Activated B cell treated with CpG ODN at 0.5 μM for 24 hours (primary cell): ENCODE measurements around the gene CYP27A1. TPM values are rescaled to one million over a fixed set of nuclear protein-coding genes. Genes with fewer than 3 reads are reported as not detected.
"Not testable (repeated sequence)": the region's sequence is repeated elsewhere in the genome, so short reads cannot be mapped to it uniquely, and the experiment has no call there.

Source experiments
- ATAC-seq: fragments of 200-7000 bp; cut with Tn5 transposase; one replicate; pipeline ENCODE4 v1.10.0; 2021; ENCODE audit warnings: low read depth, mild to moderate bottlenecking, moderate library complexity
- CTCF ChIA-PET: fragments of 350-600 bp; sonication (Branson Sonifier 250); formaldehyde crosslinking; loops from one replicate; lab custom pipeline; 2021; ENCODE audit warnings: antibody characterized with exemption; lab: Charles Lee
- POLR2A ChIA-PET: fragments of 350-600 bp; sonication (Branson Sonifier 250); formaldehyde crosslinking; loops from one replicate; lab custom pipeline; 2021; ENCODE audit warnings: antibody characterized with exemption; lab: Charles Lee
- DNase-seq: peaks from one replicate; pipeline ENCODE4 v3.0.0; 2022
- H3K27ac Mint-ChIP-seq: one replicate; pipeline ENCODE4 v1.8.0; 2020; ENCODE audit warnings: mixed read lengths
- H3K27me3 Mint-ChIP-seq: one replicate; pipeline ENCODE4 v1.8.0; 2021; ENCODE audit warnings: mixed read lengths
- H3K36me3 Mint-ChIP-seq: one replicate; pipeline ENCODE4 v1.8.0; 2021; ENCODE audit warnings: low read depth, mixed read lengths
- H3K4me1 Mint-ChIP-seq: one replicate; pipeline ENCODE4 v1.8.0; 2021; ENCODE audit warnings: mixed read lengths
- H3K4me3 Mint-ChIP-seq: one replicate; pipeline ENCODE4 v1.8.0; 2020; ENCODE audit warnings: mild to moderate bottlenecking, mixed read lengths
- H3K9me3 Mint-ChIP-seq: one replicate; pipeline ENCODE4 v1.8.0; 2020; ENCODE audit warnings: mixed read lengths
- intact Hi-C: fragments of 100-400 bp; cut with micrococcal nuclease; formaldehyde crosslinking; loops from one replicate; pipeline ENCODE4 v1.15.1; 2024
- total RNA-seq: library from RNA; stranded (reverse); gene quantifications from 2 replicates; pipeline ENCODE4 v1.2.3, GENCODE V29; 2022
- TF ChIP-seq, protein P1 (sequence below): fragments of 200-600 bp; IDR thresholded peaks from one replicate; pipeline ENCODE4 v1.8.0; 2022; ENCODE audit warnings: antibody characterized with exemption, mild to moderate bottlenecking

CYP27A1 gene
- total RNA-seq, 1 donor from 2014 or later, result 0.55 TPM

DNA sequence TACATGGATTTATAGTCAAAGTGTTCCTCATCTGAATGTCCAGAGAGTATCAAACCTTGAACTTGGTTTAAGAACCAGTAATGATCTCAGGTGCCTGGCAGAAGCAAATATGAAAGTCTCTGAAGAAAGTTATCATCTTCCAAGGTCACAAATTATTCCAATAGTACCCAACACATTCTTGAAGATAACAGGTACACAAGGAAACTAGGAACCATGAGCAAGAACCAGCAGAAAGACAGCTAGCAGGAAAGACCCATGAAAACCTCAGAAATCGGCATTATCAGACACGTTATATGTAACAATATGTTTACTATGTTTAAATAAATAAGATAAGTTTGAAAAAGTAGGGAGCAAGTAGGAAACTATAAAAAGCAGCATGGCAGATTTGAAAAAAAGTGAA, 55.5 kb downstream of the CYP27A1 start:
- intact Hi-C loops, result no loop called here
- CTCF ChIA-PET, result no interaction called here
- no peak for DNase-seq
- POLR2A ChIA-PET, result no interaction called here
- Mint-ChIP-seq H3K9me3 (peaks cover 12% of the 10 kb centered on the region), H3K4me3 (no peak overlapping the region), H3K27me3 (peaks cover 43% of the 10 kb centered on the region), H3K4me1 (no peaks in the 10 kb centered on the region), H3K36me3 (no peaks in the 10 kb centered on the region), H3K27ac (no peak overlapping the region)
- no peak for ATAC-seq
- TF ChIP-seq, protein P1, sequence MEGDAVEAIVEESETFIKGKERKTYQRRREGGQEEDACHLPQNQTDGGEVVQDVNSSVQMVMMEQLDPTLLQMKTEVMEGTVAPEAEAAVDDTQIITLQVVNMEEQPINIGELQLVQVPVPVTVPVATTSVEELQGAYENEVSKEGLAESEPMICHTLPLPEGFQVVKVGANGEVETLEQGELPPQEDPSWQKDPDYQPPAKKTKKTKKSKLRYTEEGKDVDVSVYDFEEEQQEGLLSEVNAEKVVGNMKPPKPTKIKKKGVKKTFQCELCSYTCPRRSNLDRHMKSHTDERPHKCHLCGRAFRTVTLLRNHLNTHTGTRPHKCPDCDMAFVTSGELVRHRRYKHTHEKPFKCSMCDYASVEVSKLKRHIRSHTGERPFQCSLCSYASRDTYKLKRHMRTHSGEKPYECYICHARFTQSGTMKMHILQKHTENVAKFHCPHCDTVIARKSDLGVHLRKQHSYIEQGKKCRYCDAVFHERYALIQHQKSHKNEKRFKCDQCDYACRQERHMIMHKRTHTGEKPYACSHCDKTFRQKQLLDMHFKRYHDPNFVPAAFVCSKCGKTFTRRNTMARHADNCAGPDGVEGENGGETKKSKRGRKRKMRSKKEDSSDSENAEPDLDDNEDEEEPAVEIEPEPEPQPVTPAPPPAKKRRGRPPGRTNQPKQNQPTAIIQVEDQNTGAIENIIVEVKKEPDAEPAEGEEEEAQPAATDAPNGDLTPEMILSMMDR, result no peak

DNA sequence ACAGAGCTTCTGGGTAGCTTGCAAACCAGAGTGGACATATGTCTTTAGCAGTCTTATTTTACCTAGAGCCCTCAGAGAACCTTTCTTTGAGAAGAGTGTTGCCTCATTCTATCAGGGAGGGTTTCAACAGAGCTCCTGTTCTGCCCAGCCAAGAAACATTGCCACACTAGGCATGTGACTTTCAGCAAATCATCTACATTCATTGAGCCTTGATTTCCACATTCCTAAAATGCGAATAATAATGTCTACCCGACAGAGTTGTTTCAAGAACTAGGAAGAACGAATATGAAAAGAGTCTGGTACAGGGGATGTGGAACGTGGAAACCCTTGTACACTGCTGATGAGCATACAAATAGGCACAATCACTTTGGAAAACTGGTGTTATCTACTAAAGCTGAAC, 57.5 kb downstream of the CYP27A1 start:
- TF ChIP-seq, protein P1, result no peak
- Mint-ChIP-seq H3K9me3 (peaks cover 15% of the 10 kb centered on the region), H3K27me3 (peaks cover 39% of the 10 kb centered on the region), H3K27ac (no peak overlapping the region), H3K4me1 (no peaks in the 10 kb centered on the region), H3K4me3 (no peak overlapping the region), H3K36me3 (no peaks in the 10 kb centered on the region)
- DNase-seq (no peak), ATAC-seq (no peak)
- ChIA-PET POLR2A (interaction anchor here (0.6 kb wide), 1 partner anchor 41 kb away, joined by 4 read pairs; no protein-coding TSS in a partner anchor), CTCF (no interaction called here)
- intact Hi-C loops, result no loop called here

DNA sequence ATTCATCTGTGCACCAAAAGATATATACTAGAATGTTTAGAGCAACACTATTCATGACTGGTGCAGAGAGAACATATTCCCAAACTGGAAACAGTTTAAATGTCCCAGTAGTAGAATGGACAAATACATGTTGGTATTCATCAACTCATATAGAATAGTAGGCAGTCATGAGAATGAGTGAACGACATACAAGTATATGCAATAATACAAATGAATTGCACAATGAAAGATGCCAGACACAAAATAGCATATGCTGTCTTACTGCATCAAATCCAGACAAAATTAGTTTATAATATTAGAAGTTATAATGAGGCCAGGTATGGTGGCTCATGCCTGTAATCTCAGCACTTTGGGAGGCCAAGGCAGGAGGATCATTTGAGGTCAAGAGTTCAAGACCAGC, 57.9 kb downstream of the CYP27A1 start:
- H3K36me3 Mint-ChIP-seq, result no peaks in the 10 kb centered on the region
- no peaks in the 10 kb centered on the region for H3K4me1 Mint-ChIP-seq
- intact Hi-C loops, result no loop called here
- no peak for ATAC-seq
- no peak overlapping the region for H3K27ac Mint-ChIP-seq
- DNase-seq, result no peak
- ChIA-PET CTCF (no interaction called here), POLR2A (no interaction called here)
- TF ChIP-seq, protein P1, result no peak
- H3K9me3 Mint-ChIP-seq, result peaks cover 17% of the 10 kb centered on the region
- H3K27me3 Mint-ChIP-seq, result peaks cover 37% of the 10 kb centered on the region
- no peak overlapping the region for H3K4me3 Mint-ChIP-seq

DNA sequence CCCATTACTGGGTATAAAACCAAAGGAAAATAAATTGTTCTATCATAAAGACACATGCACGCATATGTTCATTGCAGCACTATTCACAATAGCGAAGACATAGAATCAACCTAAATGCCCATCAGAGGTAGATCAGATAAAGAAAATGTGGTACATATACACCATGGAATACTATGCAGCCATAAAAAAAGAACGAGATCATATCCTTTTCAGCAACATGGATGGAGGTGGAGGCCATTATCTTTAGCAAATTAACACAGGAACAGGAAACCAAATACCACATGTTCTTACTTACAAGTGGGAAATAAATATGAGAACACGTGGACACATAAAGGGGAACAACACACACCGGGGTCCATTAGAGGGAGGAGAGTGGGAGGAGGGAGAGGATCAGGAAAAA, 62.4 kb downstream of the CYP27A1 start:
- CTCF ChIA-PET, H3K36me3 Mint-ChIP-seq, H3K9me3 Mint-ChIP-seq, H3K4me1 Mint-ChIP-seq, DNase-seq, ATAC-seq, H3K4me3 Mint-ChIP-seq, H3K27ac Mint-ChIP-seq, POLR2A ChIA-PET, intact Hi-C loops: not testable (repeated sequence)
- peaks cover 20% of the 10 kb centered on the region for H3K27me3 Mint-ChIP-seq

DNA sequence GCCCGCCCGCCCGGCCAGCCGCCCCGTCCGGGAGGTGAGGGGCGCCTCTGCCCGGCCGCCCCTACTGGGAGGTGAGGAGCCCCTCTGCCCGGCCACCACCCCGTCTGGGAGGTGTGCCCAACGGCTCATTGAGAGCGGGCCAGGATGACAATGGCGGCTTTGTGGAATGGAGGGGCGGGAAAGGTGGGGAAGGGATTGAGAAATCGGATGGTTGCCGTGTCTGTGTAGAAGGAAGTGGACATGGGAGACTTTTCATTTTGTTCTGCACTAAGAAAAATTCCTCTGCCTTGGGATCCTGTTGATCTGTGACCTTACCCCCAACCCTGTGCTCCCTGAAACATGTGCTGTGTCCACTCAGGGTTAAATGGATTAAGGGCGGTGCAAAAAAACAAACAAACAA, 65.0 kb downstream of the CYP27A1 start:
- peaks cover 14% of the 10 kb centered on the region for H3K27me3 Mint-ChIP-seq
- not testable (repeated sequence) for H3K4me3 Mint-ChIP-seq, H3K4me1 Mint-ChIP-seq, H3K9me3 Mint-ChIP-seq, DNase-seq, H3K27ac Mint-ChIP-seq, ATAC-seq, H3K36me3 Mint-ChIP-seq
- intact Hi-C loops, result loop anchor here (1.0 to 5.0 kb wide), 7 partner anchors 119 to 546 kb away; partner anchors contain the start of genes BCS1L, RNF25, STK36 and ZNF142
- CTCF ChIA-PET, result interaction anchor here (0.5 to 1.5 kb wide), 15 partner anchors 11 to 234 kb away, joined by 3 to 27 read pairs (median 3); partner anchors contain the start of genes BCS1L, TTLL4 and ZNF142
- POLR2A ChIA-PET, result interaction anchor here (0.6 to 1.3 kb wide), 3 partner anchors 136 to 188 kb away, joined by 5 to 11 read pairs (median 6); partner anchors contain the start of genes BCS1L, RNF25, STK36 and TTLL4

DNA sequence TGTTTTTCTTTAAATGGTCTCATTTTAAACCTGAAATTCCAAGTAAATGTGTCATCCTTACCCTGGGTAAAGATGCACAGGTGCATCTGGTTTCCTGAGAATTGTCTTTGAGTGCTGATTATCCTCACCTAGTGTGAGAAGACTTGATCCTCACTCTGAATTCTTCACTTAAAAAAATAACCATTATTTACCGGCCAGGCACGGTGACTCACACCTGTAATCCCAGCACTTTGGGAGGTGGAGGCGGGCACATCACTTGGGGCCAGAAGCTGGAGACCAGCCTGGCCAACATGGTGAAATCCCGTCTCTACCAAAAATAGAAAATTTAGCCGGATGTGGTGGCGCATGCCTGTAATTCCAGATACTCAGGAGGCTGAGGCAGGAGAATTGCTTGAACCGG, 67.8 kb downstream of the CYP27A1 start:
- intact Hi-C loops, result loop anchor here (5.0 kb wide), 2 partner anchors 177 to 448 kb away; partner anchors contain the start of genes RNF25 and STK36
- Mint-ChIP-seq H3K27me3 (peaks cover 27% of the 10 kb centered on the region), H3K4me1 (no peaks in the 10 kb centered on the region), H3K9me3 (no peaks in the 10 kb centered on the region), H3K36me3 (no peaks in the 10 kb centered on the region), H3K27ac (no peak overlapping the region), H3K4me3 (no peak overlapping the region)
- TF ChIP-seq, protein P1, result no peak
- ChIA-PET POLR2A (no interaction called here), CTCF (interaction anchor here (1.4 kb wide), 1 partner anchor 48 kb away, joined by 6 read pairs; no protein-coding TSS in a partner anchor)
- DNase-seq (no peak), ATAC-seq (no peak)
